GM18507 (cell line): ENCODE measurements around the gene LCE5A.
A peak's percentile ranks its signal among the peaks of the same experiment; 100 is the strongest.
"Not testable (repeated sequence)": the region's sequence is repeated elsewhere in the genome, so short reads cannot be mapped to it uniquely, and the experiment has no call there.

Source experiments
- DNase-seq: peaks from one replicate; pipeline ENCODE4 v3.0.0; 2011; ENCODE audit warnings: low read depth; ENCODE audit not compliant: insufficient read length; ENCODE audit errors: extremely low spot score
- FAIRE-seq: peaks from 2 replicates; lab custom pipeline; 2011; peaks lifted over from hg19 to GRCh38; lab: Jason Lieb, UNC

The LCE5A gene

DNA sequence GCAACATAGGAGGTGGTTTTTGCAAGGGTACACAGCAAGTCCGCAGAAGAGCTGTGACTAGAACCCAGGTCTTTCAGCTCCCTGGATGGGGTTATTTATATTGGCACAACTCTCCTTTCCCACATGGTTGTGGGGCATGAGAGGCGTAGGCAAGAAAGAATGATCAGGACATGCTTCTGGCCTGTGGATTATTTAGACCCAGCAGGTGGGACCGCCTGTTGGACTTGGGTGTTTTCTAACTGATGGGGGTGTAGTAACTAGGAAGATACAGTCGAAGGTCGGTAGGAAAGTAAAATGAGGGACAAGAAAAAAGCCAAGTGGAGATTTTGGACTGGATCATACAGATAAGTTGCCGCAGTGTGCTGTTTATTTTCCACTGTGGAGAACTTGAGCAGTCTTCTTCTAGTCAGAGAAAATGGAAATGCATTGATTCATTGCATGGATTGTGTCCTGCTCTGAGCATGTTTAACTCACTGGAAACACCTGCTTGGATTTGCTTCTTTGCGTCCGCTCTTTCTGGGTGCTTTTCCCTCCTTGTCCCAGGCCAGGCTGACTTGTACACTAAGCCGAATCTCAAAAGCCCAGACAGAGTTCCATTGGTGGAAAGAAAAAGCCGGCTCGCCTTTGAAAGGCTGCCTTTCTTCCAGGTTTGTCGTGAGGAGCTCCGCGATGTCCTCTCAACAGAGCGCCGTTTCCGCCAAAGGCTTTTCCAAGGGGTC, 4.3 kb downstream of the LCE5A start:
- FAIRE-seq (no peak), DNase-seq (no peak)

DNA sequence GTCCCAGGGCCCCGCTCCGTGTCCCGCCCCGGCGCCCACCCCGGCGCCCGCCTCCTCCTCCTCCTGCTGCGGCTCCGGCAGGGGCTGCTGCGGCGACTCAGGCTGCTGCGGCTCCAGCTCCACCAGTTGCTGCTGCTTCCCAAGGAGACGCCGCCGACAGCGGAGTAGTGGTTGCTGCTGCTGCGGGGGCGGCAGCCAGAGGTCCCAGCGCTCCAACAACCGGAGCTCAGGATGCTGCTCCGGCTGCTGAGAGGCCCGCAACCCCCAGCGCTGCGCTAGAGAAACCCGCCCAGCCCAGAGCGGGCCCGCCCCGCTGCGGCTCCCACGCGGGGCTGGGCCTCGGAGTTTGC, 4.8 kb downstream of the LCE5A start:
- FAIRE-seq (no peak), DNase-seq (no peak)

- DNase-seq (no peak), FAIRE-seq (no peak)
Observed at GRCh38 chr1:152516082-152516481, 5.5 kb downstream of the LCE5A start.

GRCh38 chr1:152517237-152517811, 6.7 kb downstream of the LCE5A start:
- DNase-seq (no peak), FAIRE-seq (no peak)

DNA sequence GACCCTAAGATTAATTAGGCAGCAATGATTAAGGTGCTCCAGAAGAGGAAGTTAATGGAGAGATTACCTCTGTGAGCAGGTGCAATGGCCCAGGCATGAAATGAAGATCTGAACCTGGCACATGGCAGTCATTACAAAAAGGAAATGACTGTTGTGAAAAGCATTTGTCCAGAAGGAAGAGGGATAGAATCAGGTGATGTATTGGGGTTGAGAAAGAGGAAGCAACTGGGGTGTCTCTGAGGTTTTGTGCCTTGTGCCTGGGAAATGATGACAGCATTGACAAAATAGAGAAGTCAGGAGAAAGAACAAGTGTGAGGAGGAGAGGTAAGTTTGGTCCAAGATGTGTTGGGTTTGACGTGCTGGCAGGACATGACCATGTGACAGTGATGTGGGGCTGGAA, 9.2 kb downstream of the LCE5A start:
- FAIRE-seq (no peak), DNase-seq (no peak)

- DNase-seq (no peak), FAIRE-seq (no peak)
Observed at GRCh38 chr1:152520561-152521090, 10.0 kb downstream of the LCE5A start.

GRCh38 chr1:152525080-152525641, 14.6 kb downstream of the LCE5A start:
- no peak for DNase-seq
- no peak for FAIRE-seq

DNA sequence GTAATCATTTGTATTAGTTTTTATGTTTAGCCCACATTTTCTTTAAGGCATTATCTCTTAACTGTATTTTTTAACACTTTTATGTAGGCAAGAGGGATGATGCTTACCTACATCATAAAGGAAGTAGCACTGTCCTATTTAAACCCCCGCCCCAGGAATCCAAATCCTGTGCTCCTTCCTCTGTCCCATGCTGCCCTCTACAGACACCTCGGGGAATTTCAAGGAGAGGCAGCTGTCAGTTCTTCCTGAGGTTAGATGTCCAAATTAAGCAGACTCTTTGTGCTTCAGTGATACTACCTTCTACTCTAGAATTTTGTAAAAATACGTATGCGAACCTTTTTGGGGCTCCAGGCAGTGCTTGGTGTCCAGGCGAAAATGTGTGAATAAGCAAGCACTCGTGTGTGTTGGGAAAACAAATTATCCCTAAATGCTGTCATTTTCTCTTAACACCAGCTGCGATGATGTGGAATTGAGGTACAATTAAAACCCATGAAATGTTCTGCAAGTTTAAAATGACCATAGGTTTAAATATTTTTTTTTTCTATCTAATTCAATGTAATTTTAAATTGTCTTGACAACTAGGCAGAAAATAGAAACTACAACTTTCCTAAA, 22.8 kb downstream of the LCE5A start:
- no peak for DNase-seq
- peak; percentile 68 for FAIRE-seq

DNA sequence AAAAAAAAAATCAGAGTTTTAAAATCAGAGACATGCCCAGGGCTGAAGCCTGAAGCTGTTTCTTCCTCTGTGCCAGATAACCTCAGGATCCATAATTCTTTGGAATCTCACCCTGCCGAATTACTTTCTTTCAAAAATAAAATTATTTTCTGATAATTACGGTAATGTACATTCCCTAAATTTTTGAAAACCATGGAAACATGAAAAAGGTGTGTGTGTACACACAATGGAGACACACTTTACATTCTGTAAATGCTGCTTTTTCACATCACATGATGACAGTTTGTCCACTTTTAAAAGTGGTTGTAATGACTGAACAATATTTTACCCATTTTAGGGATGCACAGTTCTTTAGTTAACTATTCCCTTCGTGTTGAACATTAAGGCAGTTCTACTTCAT, 25.2 kb downstream of the LCE5A start:
- no peak for DNase-seq
- FAIRE-seq: no peak

DNA sequence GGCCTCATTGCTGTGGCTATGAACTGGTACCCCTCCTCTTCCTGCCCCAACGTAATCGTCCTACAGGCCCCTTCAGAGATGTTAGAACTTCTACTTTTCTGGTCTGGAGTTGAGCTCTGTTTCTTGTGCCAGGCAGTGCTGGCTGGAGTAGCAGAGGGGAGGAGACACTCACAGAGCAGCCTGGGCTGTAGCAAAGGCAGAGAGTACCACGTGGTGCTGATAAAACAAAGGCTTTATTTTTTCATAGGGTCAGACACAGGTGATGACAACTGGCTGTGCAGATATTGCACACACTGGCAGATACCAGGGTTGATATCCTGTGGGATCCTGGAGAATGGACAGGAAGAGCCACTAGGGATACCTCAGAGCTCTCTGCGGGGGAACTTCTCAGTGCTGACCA, 26.9 kb downstream of the LCE5A start:
- DNase-seq (no peak), FAIRE-seq (no peak)

GRCh38 chr1:152539901-152540300, 29.3 kb downstream of the LCE5A start:
- DNase-seq (no peak), FAIRE-seq (no peak)

GRCh38 chr1:152543820-152544219, 33.2 kb downstream of the LCE5A start:
- no peak for DNase-seq
- no peak for FAIRE-seq

GRCh38 chr1:152546704-152547103, 36.1 kb downstream of the LCE5A start:
- no peak for FAIRE-seq

DNA sequence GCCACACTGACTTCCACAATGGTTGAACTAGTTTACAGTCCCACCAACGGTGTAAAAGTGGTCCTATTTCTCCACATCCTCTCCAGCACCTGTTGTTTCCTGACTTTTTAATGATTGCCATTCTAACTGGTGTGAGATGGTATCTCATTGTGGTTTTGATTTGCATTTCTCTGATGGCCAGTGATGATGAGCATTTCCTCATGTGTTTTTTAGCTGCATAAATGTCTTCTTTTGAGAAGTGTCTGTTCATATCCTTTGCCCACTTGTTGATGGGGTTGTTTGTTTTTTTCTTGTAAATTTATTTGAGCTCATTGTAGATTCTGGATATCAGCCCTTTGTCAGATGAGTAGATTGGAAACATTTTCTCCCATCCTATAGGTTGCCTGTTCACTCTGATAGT, 37.8 kb downstream of the LCE5A start:
- not testable (repeated sequence) for DNase-seq, FAIRE-seq

More at GRCh38 chr1:152546704-152547103, 36.1 kb downstream of the LCE5A start:
- no peak for DNase-seq
